A673 (cell line): ENCODE results near the gene STAT2. TPM values are rescaled to one million over a fixed set of nuclear protein-coding genes. Genes with fewer than 3 reads are reported as not detected.
A peak's percentile ranks its signal among the peaks of the same experiment; 100 is the strongest.

Source experiments
- BruUV-seq: library from RNA; stranded (reverse); fragments of 400-500 nt; replicated peaks from 2 replicates; lab custom pipeline; 2021; lab: Mats Ljungman, UMichigan
- CTCF ChIA-PET: fragments of 300-600 bp; sonication (Branson Sonifier 250); formaldehyde crosslinking; loops from one replicate; lab custom pipeline; 2022; ENCODE audit warnings: antibody characterized with exemption; lab: Charles Lee
- POLR2A ChIA-PET: fragments of 300-600 bp; sonication (Branson Sonifier 250); formaldehyde crosslinking; loops from one replicate; lab custom pipeline; 2022; ENCODE audit warnings: antibody characterized with exemption; ENCODE audit not compliant: low non-redundant PET; lab: Charles Lee
- DNase-seq: peaks from one replicate; pipeline ENCODE4 v3.0.0-alpha.2; 2015; ENCODE audit warnings: low spot score
- H3K27ac ChIP-seq: fragments of 200-600 bp; sonication (generic); 2 replicates; pipeline ENCODE4 v1.5.1; 2016; ENCODE audit warnings: mixed run types, low read depth, mild to moderate bottlenecking, mixed read lengths, antibody characterized with exemption, low read length; ENCODE audit not compliant: poor library complexity, severe bottlenecking
- H3K27me3 ChIP-seq: fragments of 200-600 bp; sonication (generic); replicated peaks from 2 replicates; pipeline ENCODE4 v1.6.1; 2017; ENCODE audit warnings: mixed run types, low read depth, mild to moderate bottlenecking, mixed read lengths, antibody characterized with exemption, low read length; ENCODE audit not compliant: insufficient read depth, poor library complexity
- H3K36me3 ChIP-seq: fragments of 200-600 bp; sonication (generic); 2 replicates; pipeline ENCODE4 v1.6.1; 2016; ENCODE audit warnings: mixed run types, mild to moderate bottlenecking, mixed read lengths, antibody characterized with exemption, low read length; ENCODE audit not compliant: insufficient read depth, poor library complexity, severe bottlenecking
- H3K4me1 ChIP-seq: fragments of 200-600 bp; sonication (generic); 2 replicates; pipeline ENCODE4 v1.6.1; 2017; ENCODE audit warnings: mixed run types, mild to moderate bottlenecking, mixed read lengths, antibody characterized with exemption, low read length; ENCODE audit not compliant: insufficient read depth, poor library complexity, severe bottlenecking
- H3K4me3 ChIP-seq: fragments of 200-600 bp; sonication (generic); 2 replicates; pipeline ENCODE4 v1.5.1; 2016; ENCODE audit warnings: low read depth, mixed run types, mild to moderate bottlenecking, mixed read lengths, low read length; ENCODE audit not compliant: poor library complexity, severe bottlenecking
- H3K9me3 ChIP-seq: fragments of 200-600 bp; sonication (generic); 2 replicates; pipeline ENCODE4 v1.6.1; 2016; ENCODE audit warnings: mixed run types, low read depth, mild to moderate bottlenecking, mixed read lengths, antibody characterized with exemption, low read length; ENCODE audit not compliant: poor library complexity, severe bottlenecking
- EZH2 ChIP-seq: fragments of 200-600 bp; sonication (generic); IDR thresholded peaks from 2 replicates; pipeline ENCODE4 v1.6.1; 2017; ENCODE audit warnings: borderline replicate concordance, low read depth, mild to moderate bottlenecking, mixed read lengths, antibody characterized with exemption, low read length; ENCODE audit not compliant: poor library complexity, severe bottlenecking
- intact Hi-C: fragments of 100-400 bp; cut with micrococcal nuclease; formaldehyde crosslinking; loops from one replicate; pipeline ENCODE4 v1.10.0; 2022; ENCODE audit not compliant: unreplicated experiment
- total RNA-seq: library from RNA; stranded (reverse); gene quantifications from 2 replicates; pipeline ENCODE4 v1.2.3, GENCODE V29; 2021
- TF ChIP-seq, protein P1 (sequence below): fragments of 300-800, 200-600 bp; sonication (generic); conservative IDR thresholded peaks from 2 replicates; pipeline ENCODE4 v1.5.1; 2017; ENCODE audit warnings: low read depth, mild to moderate bottlenecking, antibody characterized with exemption, low read length, moderate library complexity, mixed read lengths

Gene STAT2
- total RNA-seq, 1 experiment from 2014 or later: 41.0 TPM

DNA sequence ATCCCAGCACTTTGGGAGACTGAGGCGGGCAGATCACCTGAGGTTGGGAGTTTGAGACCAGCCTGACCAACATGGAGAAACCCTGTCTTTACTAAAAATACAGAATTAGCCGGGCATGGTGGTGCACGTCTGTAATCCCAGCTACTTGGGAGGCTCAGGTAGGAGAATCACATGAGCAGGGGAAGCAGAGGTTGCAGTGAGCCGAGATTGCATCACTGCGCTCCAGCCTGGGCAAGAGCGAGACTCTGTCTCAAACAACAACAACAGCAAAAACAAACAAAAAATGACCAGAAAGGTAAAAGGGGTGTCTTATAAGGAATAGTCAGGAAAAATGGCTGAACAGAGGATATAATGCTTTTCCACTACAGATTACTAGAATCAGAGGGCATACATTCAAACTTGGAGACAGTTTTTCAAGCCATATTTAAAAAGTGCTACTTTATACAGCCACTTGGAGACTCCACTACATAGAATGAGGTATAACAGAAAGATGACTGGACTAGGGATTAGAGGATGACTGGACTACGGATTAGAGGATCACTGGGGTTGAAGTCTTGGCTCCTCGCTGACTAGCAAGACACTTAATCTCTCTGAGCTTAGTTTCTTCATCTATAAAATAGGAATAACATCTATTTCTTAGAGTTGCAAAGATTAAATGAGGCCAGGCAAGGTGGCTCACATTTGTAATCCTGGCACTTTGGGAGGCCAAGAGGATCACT is 54.9 kb downstream of the STAT2 start:
- intact Hi-C loops: no loop called here
- ChIA-PET POLR2A (no interaction called here), CTCF (interaction anchor here (0.7 kb wide), 1 partner anchor 13 kb away, joined by 10 read pairs; no protein-coding TSS in a partner anchor)
- BruUV-seq: no TSS peak
- Histone ChIP-seq H3K27me3 (no peaks in the 10 kb centered on the region), H3K9me3 (no peaks in the 10 kb centered on the region), H3K36me3 (peaks cover 12% of the 10 kb centered on the region), H3K4me3 (no peak overlapping the region), H3K27ac (no peak overlapping the region), H3K4me1 (peaks cover 8% of the 10 kb centered on the region)
- no peak for DNase-seq
- TF ChIP-seq, protein P1, sequence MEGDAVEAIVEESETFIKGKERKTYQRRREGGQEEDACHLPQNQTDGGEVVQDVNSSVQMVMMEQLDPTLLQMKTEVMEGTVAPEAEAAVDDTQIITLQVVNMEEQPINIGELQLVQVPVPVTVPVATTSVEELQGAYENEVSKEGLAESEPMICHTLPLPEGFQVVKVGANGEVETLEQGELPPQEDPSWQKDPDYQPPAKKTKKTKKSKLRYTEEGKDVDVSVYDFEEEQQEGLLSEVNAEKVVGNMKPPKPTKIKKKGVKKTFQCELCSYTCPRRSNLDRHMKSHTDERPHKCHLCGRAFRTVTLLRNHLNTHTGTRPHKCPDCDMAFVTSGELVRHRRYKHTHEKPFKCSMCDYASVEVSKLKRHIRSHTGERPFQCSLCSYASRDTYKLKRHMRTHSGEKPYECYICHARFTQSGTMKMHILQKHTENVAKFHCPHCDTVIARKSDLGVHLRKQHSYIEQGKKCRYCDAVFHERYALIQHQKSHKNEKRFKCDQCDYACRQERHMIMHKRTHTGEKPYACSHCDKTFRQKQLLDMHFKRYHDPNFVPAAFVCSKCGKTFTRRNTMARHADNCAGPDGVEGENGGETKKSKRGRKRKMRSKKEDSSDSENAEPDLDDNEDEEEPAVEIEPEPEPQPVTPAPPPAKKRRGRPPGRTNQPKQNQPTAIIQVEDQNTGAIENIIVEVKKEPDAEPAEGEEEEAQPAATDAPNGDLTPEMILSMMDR: no peak
- no peak for TF ChIP-seq EZH2

- POLR2A ChIA-PET: interaction anchor here (0.5 kb wide), 1 partner anchor 926 kb away, joined by 7 read pairs; no protein-coding TSS in a partner anchor
- Histone ChIP-seq H3K27me3 (no peaks in the 10 kb centered on the region), H3K36me3 (peaks cover 12% of the 10 kb centered on the region), H3K9me3 (no peaks in the 10 kb centered on the region), H3K4me3 (no peak overlapping the region), H3K4me1 (peaks cover 8% of the 10 kb centered on the region), H3K27ac (no peak overlapping the region)
- intact Hi-C loops: no loop called here
- BruUV-seq: no TSS peak
- CTCF ChIA-PET: no interaction called here
- no peak for TF ChIP-seq EZH2
- TF ChIP-seq, protein P1: no peak
- DNase-seq: no peak
Observed at GRCh38 chr12:56304276-56304675, 55.6 kb downstream of the STAT2 start.

GRCh38 chr12:56300644-56301464 is 59.1 kb downstream of the STAT2 start:
- TF ChIP-seq EZH2: no peak
- TF ChIP-seq, protein P1: no peak
- BruUV-seq: TSS peak; percentile 84
- H3K27ac ChIP-seq: peak overlapping the region; percentile 86
- CTCF ChIA-PET: interaction anchor here (0.6 kb wide), 1 partner anchor 164 kb away, joined by 3 read pairs; no protein-coding TSS in a partner anchor
- intact Hi-C loops: no loop called here
- peak overlapping the region; percentile 90 for H3K4me3 ChIP-seq
- DNase-seq: no peak
- H3K36me3 ChIP-seq: peaks cover 15% of the 10 kb centered on the region
- H3K27me3 ChIP-seq: no peaks in the 10 kb centered on the region
- H3K4me1 ChIP-seq: peaks cover 28% of the 10 kb centered on the region
- no peaks in the 10 kb centered on the region for H3K9me3 ChIP-seq
- POLR2A ChIA-PET: interaction anchor here (0.7 kb wide), 1 partner anchor 927 kb away, joined by 3 read pairs; no protein-coding TSS in a partner anchor
